ENCODE measurements around the gene TLE6.
"Not testable (repeated sequence)": the region's sequence is repeated elsewhere in the genome, so short reads cannot be mapped to it uniquely, and the experiment has no call there.

The TLE6 gene

DNA sequence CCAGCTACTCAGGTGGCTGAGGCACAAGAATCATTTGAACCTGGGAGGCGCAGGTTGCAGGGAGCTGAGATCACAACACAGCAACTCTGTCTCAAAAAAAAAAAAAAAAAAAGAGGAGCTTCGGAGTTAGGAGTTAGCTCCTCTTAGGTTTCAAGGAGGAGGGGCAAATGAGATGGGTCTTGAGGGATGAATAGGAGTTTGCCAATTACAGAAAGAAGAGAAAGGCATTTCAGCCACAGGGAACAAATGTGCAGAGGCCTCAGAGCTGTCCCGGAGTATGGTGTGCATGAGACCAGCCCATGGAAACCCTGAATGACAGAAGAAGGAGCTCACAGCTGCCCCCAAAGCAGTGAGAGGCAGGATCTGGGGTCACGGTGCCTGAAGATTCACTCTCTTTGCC is 27.2 kb downstream of the TLE6 start:
- DNase-seq (ENCODE audit: low spot score): no peak

DNA sequence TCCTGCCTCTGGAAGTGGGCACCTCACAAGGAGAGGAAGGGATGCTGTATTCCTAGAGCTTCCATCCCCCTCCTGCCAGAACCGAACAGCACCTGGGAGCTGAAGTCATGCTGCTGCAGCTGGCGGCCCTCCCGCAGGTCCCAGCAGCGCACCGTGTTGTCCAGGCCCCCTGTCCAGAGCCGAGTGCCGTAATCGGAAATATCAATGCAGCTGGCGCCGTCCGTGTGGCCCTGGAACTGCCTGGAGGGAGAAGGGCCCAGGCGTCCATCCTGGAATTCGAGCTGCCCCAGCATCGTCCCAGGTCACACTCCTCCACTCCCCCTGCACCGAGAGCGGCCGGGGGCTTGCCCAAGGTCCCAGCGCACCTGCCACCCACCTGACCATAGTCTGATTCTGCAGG is 28.0 kb downstream of the TLE6 start:
- no peak for DNase-seq (ENCODE audit: low spot score)

DNA sequence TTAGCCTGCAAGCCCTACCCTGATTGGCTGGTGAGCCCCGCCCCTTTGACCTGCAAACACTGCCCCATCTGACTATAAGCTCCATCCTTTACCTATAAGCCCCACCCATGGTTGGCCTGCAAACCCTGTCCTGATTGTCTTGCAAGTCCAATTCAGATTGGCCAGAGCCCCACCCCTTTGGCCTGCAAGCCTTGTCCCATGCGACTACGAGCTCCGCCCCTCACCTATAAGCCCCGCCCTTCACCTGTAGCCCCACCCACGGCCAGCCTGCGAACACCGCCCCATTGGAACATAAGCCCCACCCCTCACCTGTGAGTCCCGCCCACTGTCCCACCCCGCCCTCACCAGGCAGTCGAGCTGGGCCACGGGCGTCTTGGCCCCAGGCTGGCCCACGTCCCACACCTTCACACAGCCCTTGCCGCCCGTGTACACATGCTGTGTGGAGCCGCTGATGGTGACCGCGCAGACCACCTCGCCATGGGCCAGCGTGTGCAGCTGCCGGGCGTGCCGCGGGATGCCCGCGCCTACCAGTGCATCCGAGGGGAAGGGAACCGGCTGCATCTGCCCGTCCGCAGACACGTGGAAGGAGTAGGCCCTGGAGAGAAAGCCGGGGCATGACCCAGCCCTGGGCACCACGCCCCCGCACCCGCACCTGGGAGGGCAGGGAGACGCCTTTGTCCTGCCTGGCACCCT is 28.9 kb downstream of the TLE6 start:
- DNase-seq (ENCODE audit: low spot score): no peak

DNA sequence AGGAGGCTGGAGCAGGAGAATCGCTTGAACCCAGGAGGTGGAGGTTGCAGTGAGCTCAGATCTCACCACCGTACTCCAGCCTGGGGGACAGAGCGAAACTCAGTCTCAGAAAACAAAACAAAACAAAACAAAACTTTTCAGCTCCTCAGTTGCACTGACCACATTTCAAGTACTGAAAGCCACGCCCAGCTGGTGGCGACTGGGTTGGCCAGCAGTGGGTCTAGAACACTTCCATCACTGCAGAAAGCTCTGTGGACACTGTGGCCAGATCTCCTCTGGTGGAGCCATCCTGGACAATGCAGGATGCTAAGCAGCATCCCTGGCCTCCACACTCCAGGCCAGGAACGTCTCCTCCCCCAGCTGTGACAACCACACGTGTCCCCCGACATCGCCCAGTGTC is 30.6 kb downstream of the TLE6 start:
- no peak for DNase-seq (ENCODE audit: low spot score)

DNA sequence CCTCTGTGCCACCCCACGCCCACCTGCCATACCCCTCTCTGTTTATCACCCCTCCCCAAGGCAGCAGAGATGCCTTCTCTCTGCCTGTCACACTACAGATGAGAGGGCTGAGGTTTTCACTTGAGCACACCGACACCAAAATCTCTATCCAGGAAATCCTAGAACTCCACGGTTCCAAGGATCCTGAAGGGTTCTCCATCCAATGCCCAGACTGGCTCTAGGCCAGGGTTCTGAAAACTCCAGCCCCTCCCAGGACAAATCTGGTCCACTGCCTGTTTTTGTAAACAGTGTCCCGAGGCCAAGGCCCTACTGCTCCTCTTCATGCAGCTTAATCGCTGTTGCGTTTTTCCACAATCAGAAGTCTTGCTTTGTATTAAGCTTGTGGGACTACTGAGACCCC is 31.6 kb downstream of the TLE6 start:
- DNase-seq (ENCODE audit: low spot score): no peak

DNA sequence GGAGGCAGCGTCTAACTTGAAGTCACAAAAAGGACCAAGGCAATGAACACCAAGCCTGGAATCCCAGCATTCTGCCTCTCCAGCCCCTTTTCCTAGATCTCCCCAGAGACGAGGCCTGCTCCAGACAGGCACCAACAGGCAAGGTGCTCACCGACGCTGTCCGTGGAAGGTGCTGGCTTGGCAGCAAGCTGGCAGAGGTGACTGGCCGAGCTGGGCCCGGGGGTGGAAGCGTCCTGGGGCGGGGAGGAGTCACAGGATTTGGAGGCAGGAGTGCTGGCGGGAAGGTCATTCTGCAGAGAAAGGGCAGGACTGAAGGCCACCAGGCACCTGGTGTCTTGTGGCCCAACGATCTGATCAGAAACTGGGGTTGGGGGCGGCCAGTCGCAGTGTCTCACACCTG is 33.5 kb downstream of the TLE6 start:
- DNase-seq (ENCODE audit: low spot score): no peak

DNA sequence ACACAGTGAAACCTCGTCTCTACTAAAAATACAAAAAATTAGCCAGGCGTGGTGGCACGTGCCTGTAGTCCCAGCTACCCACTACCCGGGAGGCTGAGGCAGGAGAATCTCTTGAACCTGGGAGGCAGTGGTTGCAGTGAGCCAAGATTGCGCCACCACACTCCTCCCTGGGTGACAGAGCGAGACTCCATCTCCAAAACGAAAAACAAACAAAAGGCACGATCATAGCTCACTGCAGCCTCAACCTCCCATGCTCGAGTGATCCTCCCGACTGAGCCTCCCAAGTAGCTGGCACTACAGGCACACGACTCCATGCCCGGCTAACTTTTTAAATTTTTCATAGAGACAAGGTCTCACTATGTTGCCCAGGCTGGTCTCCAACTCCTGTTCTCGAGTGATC is 34.7 kb downstream of the TLE6 start:
- not testable (repeated sequence) for DNase-seq (ENCODE audit: low spot score)

DNA sequence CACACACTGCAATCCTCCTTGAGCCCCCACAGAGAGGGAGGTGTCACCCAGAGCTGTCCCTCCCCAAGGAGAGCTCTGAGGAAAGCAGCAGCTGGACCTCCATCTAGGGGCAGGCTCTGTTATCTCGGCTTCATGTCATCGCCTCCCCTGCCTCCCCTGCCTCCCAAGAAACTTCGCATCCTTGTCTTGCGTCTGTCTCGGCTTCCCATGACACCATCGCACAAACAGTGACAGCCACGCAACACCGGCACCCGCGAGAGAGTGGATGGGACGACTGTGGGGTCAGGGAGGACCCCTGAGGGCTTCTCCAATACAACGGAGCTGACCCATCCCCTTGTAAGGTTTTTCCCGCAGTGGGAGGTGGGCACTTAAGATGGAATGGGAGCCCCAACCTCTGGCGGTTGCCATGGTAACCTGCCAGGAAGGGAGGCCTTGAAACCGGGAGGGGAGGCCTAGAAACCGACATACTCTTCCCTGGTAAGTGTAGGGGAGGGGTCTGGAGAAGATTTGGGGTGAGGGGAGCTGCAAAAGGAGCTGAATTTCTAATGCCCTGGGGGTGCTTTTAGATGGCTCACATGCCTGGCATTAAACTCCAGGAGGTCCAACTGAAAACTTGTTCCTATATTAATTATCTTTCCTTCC is 35.4 kb downstream of the TLE6 start:
- DNase-seq (ENCODE audit: low spot score): no peak

DNA sequence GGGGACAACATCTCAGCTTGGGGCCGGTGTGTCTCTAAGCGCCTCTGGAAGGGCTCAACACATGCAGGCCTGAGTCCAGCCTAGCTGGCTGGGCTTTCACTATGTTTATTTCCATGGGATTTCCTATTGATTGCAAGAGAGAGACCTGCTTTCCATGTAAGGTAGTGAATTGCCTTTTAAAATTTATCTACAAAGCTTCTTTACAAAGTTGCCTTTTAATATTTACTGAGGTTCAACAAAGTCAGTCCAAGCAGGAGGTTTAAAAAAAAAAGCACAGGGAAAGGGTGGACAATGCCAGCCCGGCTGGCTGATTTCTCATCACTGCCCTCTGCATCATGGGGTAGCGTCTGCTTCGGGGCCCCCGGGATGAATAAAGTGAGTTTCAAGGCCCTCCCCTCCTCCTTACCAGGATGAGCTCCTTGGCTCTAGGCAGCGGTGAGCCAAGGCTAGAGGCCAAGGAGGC is 35.9 kb downstream of the TLE6 start:
- DNase-seq (ENCODE audit: low spot score): no peak

DNA sequence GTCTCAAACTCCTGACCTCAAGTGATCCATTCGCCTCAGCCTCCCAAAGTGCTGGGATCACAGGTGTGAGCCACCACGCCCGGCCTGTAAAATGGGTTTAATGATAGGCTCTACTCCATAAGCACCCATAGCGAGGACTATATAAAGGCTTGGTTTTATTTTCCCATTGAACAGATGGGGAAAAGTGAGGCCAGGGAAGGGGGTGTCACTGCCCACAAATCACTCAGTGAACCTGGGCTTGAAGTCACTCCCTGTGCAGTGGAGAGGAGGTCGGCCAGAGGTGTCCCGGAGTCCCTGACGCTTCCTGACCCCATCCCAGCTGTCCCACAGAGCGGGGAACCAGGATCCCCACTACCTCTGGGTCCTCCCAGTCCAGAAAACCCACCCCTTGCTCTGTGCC is 36.8 kb downstream of the TLE6 start:
- DNase-seq (ENCODE audit: low spot score): no peak

DNA sequence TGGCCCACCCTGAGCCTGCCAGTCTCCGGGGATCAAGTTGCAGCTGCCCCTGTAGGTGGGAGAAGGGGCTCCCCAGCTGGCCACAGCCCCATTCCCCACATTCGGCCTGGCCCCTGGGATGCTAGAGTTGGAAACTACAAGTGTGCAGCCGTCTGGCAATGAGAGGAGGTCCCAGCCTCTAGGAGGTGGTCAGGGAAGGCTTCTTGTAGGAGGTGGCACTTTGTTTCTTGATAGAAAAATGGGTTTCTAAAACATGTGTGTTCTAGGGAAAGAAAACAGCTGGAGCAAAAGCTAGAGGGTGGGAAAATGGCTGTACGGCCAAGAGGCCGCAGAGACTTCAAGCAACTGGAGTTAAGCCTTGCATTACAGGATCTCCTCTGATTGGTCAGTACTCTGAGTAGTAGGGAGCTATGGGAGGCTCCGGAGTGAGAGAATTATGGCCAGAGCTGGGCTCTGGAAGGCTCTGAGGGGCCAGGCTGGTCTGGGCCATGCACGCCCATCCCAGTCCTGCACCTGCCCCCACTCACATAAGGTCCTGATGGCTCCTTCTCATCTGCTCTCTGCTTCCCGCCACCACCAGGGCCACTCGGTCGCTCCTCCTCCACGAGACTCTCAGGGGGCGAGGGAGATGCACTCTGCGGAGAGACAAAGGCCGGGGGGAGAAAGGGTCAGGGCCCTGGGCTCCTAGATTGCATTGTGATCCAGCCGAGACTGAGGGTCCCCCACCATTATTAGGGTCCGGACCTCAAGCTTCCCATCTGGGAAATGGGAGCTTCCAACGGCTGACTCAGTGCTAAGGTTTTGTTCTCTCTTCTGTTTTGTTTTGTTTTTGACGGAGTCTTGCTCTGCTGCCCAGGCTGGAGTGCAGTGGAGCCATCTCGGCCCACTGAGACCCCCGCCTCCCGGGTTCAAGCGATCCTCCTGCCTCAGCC is 38.0 kb downstream of the TLE6 start:
- no peak for DNase-seq (ENCODE audit: low spot score)

DNA sequence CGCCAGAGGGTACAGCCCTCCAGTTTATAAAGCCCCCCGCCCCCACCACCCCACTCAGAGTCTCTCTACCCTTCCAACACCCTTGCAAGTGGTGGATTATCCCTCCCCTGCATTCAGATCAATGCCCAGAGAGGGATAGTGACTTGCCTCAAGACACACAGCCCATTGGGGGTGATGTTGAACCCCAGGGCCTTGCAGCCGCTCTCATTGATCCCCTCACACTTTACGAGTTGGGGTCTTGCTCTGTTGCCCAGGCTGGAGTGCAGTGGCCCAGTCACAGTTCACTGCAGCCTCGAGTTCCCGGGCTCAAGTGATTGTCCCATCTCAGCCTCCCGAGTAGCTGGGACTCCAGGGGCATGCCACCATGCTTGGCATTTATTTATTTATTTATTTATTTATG is 40.6 kb downstream of the TLE6 start:
- DNase-seq (ENCODE audit: low spot score): no peak

DNA sequence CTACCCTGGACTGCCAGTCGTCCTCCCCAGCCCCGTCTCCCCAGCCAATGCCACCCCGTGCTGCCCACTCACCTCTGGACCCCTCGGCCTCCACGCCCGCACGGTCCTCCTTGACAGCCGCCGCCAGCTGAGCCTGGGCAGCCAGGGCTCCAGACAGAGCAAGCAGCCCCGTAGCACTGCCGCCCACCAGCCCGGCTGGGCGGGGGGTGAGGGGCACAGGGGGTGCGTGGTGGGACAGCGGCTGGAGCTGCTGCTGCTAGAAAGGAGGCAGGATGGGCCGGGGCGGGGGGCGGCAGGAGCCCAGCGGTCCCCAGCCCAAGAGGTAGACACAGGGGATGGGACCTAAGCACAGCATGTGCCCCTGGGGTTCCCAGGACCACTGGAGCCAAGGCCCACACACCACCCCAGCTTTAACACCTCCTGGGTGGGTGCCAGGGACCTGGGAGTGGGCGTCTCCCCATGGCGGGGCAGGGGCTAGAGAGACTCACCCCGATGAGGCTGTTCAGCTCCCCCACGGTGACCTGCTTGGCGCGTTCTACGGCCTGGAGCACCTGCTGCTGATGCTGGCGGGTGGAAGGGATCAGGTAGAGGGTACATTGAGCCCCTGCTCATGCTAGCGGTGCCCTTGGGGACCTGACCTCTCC is 42.0 kb downstream of the TLE6 start:
- no peak for DNase-seq (ENCODE audit: low spot score)

DNA sequence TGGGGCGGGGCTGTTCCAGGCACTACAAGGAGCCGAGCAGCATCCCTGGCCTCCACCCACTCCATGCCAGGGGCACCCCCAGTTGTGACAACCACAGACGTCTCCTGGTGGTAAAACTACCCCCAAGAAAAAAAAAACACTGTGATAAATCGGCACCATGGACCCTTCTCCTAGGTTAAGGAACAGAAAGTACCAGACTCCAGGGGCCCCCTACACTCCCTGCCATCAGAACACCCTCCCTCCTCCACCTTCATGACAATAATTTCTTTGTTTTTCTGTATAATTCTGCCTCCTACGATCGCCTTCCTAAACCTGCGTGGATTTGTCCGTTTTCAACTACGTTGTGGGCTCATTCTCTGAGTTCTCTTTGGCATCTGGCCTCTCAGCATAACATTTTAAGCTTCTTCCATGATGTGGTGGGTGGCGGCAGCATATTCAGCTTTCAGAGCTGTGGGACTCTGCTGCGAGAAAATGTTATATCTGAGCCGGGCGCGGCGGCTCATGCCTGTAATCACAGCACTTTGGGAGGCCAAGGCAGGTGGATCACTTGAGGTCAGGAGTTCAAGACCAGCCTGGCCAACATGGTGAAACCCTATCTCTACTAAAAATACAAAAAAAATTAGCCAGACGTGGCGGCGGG is 43.1 kb downstream of the TLE6 start:
- DNase-seq (ENCODE audit: low spot score): no peak

DNA sequence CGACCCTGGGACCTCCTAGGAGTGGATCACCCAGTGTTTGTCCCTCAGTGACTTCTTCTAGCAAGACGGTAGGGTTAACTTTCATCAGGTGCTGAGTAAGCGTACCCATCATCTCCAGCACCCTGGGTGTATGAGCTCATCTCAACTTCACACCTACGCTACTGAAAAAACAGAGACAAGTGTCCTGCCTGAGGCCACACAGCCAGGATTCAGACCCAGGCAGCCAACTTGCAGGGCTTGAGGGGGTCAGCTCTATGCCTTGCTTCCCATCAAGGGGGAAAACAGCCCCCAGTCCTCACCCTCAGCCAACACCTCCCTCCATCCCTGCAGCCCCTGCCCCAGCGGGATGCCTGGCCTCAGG is 47.1 kb downstream of the TLE6 start:
- no peak for DNase-seq (ENCODE audit: low spot score)

DNA sequence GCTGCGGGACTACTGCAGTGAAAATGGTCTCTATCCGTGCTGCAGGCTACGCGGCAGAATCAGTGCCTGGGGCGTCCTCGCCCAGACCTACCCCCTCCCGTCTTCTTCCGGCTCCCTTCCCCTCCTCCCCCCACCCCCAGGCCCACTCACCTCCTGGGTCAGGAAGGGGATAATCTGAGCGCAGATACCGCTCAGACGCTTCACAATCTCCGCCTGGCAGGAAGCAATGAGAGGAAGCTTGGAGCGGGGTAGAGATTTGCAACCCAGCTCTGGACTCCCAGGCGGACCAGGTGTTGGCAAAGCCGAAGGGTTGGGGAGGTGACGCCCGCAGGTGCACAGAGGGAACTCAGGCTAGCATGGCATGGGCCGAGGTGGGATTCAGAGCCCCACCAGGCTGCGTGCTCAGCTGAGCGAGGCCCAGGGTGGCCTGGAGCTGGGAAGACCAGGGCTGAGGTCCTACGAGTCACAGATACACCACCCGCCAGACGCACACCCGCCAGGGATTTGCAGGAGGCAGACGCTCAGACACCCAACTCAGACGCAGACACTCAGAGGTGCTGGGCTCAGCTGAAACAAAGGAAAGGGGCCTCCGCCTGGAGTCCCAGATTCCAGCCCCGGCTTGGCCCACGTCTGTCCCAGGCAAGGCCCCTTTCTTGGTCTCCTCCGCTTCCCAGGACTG is 47.6 kb downstream of the TLE6 start:
- no peak for DNase-seq (ENCODE audit: low spot score)

DNA sequence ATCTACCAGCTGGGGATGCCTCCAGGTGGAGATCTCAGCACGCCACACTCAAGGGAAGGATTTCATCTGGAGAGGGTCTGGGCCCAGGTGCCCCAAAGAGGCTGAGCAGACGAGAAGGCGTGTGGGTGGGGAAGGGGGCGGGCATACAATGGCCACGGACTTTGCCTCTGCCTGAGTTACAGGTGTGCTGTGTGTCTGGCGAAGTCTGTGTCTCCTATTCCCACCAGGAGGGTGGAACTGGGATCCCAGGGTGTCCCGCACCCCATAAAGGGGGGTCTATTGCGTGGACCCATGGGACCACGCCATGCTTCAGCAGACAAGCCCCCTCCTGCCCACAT is 48.2 kb downstream of the TLE6 start:
- DNase-seq (ENCODE audit: low spot score): no peak

DNA sequence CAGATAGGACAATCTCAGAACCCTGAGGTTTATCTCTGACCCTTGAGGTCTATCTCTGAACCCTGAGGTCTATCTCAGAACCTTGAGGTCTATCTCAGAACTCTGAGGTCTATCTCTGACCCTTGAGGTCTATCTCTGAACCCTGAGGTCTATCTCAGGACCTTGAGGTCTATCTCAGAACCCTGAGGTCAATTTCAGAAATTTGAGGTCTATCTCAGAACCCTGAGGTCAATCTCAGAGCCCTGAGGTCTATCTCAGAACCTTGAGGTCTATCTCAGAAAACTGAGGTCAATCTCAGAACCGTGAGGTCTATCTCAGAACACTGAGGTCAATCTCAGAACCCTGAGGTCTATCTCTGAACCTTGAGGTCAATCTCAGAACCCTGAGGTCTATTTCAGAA is 49.4 kb downstream of the TLE6 start:
- no peak for DNase-seq (ENCODE audit: low spot score)

DNA sequence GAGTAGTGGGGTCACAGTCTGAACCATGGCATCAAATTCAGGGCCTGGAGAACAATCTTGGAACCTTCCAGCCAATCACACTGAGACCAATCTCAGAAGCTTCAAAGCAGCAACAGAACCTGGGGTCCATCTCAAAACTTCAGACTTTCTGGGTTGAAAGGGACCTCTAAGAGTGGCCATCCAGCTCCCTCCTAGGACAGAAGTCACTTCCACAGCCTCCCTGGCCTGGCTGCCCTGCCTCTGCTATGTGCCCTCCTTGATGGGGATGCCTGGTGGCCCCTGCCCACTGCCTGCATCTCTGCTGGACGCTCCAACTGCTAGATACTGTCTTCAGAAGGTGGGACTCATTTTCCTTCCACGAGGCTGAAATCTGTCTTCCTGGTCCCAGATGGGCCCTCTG is 49.9 kb downstream of the TLE6 start:
- DNase-seq (ENCODE audit: low spot score): no peak

DNA sequence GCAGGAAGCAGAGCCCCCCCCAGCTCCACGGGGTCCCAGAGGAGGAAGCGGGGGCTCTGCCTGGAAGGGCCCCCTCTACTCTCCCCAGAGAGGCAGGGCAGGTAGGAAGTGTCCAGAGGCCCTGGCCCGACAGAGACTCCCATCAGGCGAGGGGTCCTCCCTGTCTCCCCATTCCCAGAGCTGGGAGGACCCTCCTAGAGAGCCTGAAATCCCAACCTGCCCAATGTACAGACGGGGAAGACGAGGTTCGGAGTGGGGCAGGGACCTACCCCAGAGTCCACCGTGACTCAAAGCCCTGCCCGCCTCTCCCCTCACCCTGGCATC is 50.6 kb downstream of the TLE6 start:
- no peak for DNase-seq (ENCODE audit: low spot score)

DNA sequence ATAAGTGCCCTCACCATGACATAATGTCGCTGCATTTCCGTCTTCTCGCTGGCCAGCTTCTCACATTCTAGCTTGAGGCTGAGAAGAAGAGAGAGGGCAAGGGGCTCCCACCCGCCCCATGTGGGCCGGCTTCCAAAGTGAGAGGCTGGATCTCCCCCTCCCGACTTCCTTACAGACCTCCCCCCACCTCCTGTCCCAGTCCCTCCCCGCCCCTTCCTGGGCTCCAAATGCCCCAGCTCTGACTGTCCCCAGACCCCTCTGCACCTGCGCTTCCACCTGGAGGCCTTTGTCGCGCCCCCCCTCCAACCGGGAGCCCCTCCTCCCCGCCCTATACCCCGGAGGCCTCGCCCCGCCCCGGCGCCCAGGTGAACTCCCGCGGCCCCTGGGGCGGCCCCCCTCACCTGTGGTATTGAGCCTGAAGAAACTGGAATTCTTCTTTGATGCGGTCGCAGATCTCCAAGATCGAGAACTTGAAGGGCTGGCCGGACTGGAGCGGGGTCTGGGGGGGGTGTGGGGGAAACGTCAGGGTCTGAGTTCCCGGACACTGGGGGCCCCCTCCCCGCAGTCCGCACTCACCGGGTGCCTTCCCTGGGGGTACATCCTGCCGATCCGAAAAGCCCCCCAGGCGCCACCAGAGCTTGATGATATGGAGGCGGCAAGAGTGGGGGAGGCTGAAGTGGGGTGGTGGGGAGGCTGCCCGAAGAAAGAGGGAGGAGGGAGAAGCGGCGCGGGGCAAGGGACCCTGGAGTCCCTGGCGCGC is 51.1 kb downstream of the TLE6 start:
- DNase-seq (ENCODE audit: low spot score): no peak

Data from COLO829 (cell line).